Parathyroid adenoma (tissue), 2 donors: ENCODE results near the gene DLL3.

Experiments
- H2AFZ ChIP-seq: fragments of 300-600 bp; sonication (generic); one replicate; pipeline ENCODE4 v1.7.0; 2017; ENCODE audit warnings: antibody characterized with exemption, mild to moderate bottlenecking
- H3K27ac ChIP-seq: fragments of 300-600 bp; sonication (generic); one replicate; pipeline ENCODE4 v1.7.0; 2017
- H3K27me3 ChIP-seq: fragments of 300-600 bp; sonication (generic); one replicate; pipeline ENCODE4 v1.7.0; 2017; ENCODE audit warnings: low read length; ENCODE audit not compliant: control insufficient read depth, insufficient read depth
- H3K36me3 ChIP-seq: fragments of 300-600 bp; sonication (generic); one replicate; pipeline ENCODE4 v1.7.0; 2017; ENCODE audit warnings: low read length; ENCODE audit not compliant: control insufficient read depth, insufficient read depth
- H3K4me1 ChIP-seq: fragments of 300-600 bp; sonication (generic); one replicate; pipeline ENCODE4 v1.7.0; 2017; ENCODE audit warnings: control low read depth
- H3K4me2 ChIP-seq: fragments of 300-600 bp; sonication (generic); one replicate; pipeline ENCODE4 v1.7.0; 2017; ENCODE audit warnings: low read length
- H3K4me3 ChIP-seq: fragments of 300-600 bp; sonication (generic); one replicate; pipeline ENCODE4 v1.7.0; 2017; ENCODE audit warnings: low read depth, low read length
- H3K79me2 ChIP-seq: fragments of 300-600 bp; sonication (generic); one replicate; pipeline ENCODE4 v1.7.0; 2017; ENCODE audit warnings: control low read depth
- H3K9ac ChIP-seq: fragments of 300-600 bp; sonication (generic); one replicate; pipeline ENCODE4 v1.7.0; 2017; ENCODE audit warnings: mild to moderate bottlenecking
- H3K9me3 ChIP-seq: fragments of 300-600 bp; sonication (generic); one replicate; pipeline ENCODE4 v1.7.0; 2017; ENCODE audit warnings: low read length; ENCODE audit not compliant: control insufficient read depth
- TF ChIP-seq, protein P1 (sequence below): fragments of 300-600 bp; sonication (generic); IDR thresholded peaks from one replicate; pipeline ENCODE4 v1.7.0; 2017; ENCODE audit warnings: antibody characterized with exemption, mild to moderate bottlenecking
- donor health status: primary hyperparathyroidism.

Gene DLL3

DNA sequence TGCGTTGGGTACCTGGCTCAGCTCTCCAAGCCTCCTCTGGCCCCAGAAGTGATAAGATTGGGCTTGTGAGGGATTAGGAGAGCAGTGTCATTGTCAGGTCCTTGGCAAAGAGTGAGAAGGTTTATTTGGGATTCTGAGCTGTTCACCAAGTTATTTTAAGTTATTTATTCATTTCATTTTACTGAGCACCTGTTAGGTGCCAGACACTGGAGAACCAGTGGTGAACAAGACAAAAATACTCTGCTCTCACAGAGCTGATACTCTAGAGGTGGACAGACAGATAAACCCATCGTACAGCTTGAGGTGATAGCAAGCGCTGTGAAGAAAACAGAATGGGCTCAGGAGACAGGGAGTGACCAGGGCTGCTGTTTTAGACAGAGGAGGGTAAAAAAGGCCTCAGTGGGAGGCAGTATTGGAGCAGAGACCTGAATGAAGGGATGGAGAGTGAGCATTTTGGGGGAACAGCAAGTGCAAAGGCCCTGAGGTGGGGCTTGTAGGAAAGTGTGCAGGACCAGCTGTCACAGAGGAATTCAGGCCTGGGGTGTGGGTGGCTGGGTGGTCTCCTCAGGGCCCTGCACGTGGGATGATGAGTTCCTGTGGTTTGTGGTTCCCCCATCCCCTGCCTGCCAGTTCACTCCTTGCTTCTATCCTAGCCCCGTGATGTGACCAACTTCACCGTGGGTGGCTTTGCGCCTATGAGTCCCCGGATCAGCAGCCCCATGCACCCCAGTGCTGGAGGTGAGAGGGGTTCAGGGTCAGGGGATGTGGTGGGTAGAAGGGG is 26.8 kb upstream of the DLL3 start:
- Histone ChIP-seq H3K27ac (no peak overlapping the region), H3K4me3 (no peak overlapping the region), H3K4me1 (no peaks in the 10 kb centered on the region), H3K9ac (no peak overlapping the region), H3K4me2 (no peak overlapping the region), H3K79me2 (peaks cover 10% of the 10 kb centered on the region), H3K36me3 (no peaks in the 10 kb centered on the region), H2AFZ (no peak overlapping the region), H3K9me3 (no peaks in the 10 kb centered on the region), H3K27me3 (no peaks in the 10 kb centered on the region)
- TF ChIP-seq, protein P1, sequence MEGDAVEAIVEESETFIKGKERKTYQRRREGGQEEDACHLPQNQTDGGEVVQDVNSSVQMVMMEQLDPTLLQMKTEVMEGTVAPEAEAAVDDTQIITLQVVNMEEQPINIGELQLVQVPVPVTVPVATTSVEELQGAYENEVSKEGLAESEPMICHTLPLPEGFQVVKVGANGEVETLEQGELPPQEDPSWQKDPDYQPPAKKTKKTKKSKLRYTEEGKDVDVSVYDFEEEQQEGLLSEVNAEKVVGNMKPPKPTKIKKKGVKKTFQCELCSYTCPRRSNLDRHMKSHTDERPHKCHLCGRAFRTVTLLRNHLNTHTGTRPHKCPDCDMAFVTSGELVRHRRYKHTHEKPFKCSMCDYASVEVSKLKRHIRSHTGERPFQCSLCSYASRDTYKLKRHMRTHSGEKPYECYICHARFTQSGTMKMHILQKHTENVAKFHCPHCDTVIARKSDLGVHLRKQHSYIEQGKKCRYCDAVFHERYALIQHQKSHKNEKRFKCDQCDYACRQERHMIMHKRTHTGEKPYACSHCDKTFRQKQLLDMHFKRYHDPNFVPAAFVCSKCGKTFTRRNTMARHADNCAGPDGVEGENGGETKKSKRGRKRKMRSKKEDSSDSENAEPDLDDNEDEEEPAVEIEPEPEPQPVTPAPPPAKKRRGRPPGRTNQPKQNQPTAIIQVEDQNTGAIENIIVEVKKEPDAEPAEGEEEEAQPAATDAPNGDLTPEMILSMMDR = no peak

DNA sequence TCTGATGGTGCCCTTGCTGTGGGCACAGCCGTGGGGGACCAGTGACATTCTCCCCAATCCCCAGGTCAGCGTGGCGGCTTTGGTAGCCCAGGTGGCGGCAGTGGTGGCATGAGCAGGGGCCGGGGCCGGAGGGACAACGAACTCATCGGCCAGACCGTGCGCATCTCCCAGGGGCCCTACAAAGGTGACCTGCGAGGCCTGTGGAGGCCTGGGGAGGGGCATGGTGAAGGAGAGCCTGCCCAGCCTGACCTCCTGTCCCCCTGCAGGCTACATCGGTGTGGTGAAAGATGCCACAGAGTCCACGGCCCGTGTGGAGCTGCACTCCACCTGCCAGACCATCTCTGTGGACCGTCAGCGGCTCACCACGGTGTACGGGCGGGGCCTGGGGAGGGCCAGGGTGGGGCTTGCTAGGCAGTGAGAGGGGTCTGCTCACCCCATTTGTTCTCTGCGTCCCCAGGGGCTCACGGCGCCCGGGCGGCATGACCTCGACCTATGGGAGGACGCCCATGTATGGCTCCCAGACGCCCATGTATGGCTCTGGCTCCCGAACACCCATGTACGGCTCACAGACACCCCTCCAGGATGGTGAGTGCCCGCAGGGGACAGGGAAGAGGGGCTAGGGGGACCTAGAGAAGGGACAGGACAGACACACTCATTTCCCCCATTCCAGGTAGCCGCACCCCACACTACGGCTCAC is 25.9 kb upstream of the DLL3 start:
- H3K4me1 ChIP-seq = no peaks in the 10 kb centered on the region
- no peak overlapping the region for H3K4me3 ChIP-seq
- H3K27ac ChIP-seq = no peak overlapping the region
- no peak overlapping the region for H3K9ac ChIP-seq
- H3K36me3 ChIP-seq = no peaks in the 10 kb centered on the region
- TF ChIP-seq, protein P1 = no peak
- H3K27me3 ChIP-seq = no peaks in the 10 kb centered on the region
- no peak overlapping the region for H2AFZ ChIP-seq
- no peak overlapping the region for H3K4me2 ChIP-seq
- no peaks in the 10 kb centered on the region for H3K9me3 ChIP-seq
- peaks cover 10% of the 10 kb centered on the region for H3K79me2 ChIP-seq

DNA sequence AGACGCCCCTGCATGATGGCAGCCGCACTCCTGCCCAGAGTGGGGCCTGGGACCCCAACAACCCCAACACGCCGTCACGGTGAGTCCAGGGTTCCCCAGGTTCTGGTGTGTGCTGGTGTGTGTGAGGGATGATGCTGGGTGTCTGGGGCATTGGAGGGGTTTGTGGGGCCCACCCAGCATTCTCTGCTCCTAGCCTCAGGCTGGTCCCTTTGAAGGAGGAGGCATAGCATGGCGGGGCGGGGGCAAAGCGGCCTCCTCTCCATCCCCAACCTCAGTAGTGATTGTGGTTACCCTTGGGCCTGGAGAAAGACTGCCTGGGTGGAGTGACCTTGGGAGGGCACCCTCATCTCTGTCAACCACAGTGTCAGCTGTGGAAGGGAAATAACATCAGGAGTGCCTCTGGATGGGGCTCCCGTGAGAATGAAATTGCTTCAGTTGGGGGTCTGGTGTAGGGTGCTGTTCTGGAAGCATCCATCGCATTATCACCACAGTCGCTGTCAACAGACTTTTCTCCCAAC is 25.2 kb upstream of the DLL3 start:
- Histone ChIP-seq H2AFZ (no peak overlapping the region), H3K27me3 (no peaks in the 10 kb centered on the region), H3K27ac (no peak overlapping the region), H3K79me2 (peaks cover 6% of the 10 kb centered on the region), H3K9me3 (no peaks in the 10 kb centered on the region), H3K4me2 (no peak overlapping the region), H3K9ac (no peak overlapping the region), H3K4me3 (no peak overlapping the region), H3K36me3 (no peaks in the 10 kb centered on the region), H3K4me1 (no peaks in the 10 kb centered on the region)
- TF ChIP-seq, protein P1 = no peak

DNA sequence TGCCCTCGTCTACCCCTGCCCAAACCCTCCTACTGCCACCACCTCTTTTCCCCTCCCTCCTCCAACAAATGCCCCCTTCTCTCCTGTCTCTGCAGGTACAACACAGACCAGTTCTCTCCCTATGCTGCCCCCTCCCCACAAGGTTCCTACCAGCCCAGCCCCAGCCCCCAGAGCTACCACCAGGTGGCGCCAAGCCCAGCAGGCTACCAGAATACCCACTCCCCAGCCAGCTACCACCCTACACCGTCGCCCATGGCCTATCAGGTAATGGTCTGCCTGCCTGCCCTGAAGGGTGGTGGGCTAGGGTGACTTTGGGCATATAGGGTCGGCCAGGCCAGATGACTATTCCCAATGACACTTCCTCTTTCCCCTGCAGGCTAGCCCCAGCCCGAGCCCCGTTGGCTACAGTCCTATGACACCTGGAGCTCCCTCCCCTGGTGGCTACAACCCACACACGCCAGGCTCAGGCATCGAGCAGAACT is 24.6 kb upstream of the DLL3 start:
- no peaks in the 10 kb centered on the region for H3K27me3 ChIP-seq
- H3K27ac ChIP-seq = peak overlapping the region; percentile 4
- no peak overlapping the region for H3K4me2 ChIP-seq
- no peaks in the 10 kb centered on the region for H3K9me3 ChIP-seq
- no peak overlapping the region for H2AFZ ChIP-seq
- H3K9ac ChIP-seq = no peak overlapping the region
- no peaks in the 10 kb centered on the region for H3K36me3 ChIP-seq
- H3K4me3 ChIP-seq = no peak overlapping the region
- TF ChIP-seq, protein P1 = peak; percentile 84
- H3K4me1 ChIP-seq = no peaks in the 10 kb centered on the region
- no peaks in the 10 kb centered on the region for H3K79me2 ChIP-seq
